NCI-H748 (cell line): ENCODE measurements around the gene SDK1.

Experiments
- DNase-seq: peaks from one replicate; lab custom pipeline; 2025; ENCODE audit not compliant: unreplicated experiment; lab: John Stamatoyannopoulos, UW

SDK1 gene

GRCh38 chr7:4181446-4181845, 880.4 kb downstream of the SDK1 start:
- no peak for DNase-seq

GRCh38 chr7:4182605-4183300, 881.7 kb downstream of the SDK1 start:
- no peak for DNase-seq

- no peak for DNase-seq
These were observed 883.6 kb downstream of the SDK1 start for GRCh38 chr7:4184653-4185052.

DNA sequence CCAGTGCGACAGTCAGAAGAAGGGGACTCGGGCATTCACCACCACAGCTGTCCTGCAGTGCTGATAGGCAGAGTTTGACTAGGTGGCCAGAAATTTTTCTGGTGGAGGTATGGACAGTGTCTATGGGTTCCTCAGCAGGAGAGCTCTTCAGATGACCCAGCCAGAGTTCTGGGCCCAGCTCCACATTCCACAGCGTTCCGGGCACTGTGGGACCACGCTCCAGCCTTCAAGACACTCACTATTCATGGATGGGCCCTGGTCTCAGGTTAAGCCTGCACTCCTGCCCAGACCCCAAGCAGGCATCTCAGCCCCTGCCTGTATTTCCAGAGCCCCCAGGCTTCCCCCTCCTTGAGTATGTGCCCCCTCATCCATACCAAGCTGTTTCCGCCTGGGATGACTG, 884.1 kb downstream of the SDK1 start:
- no peak for DNase-seq

- DNase-seq, result no peak
These were observed 884.9 kb downstream of the SDK1 start for GRCh38 chr7:4185721-4186512.

DNA sequence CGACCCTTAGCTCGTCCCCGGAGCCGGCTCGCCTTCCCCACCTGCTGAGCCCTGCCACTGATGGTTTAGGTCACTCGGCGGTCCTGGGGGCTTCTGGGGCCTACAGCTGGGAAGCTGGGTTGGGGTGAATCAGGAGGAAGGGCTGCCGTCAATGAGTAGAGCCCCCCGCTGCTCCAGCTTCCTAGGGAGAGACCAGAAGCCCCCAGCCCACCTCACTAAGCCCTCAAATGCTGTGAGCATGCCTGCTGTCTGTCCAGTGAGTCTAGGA, 885.4 kb downstream of the SDK1 start:
- DNase-seq, result no peak

DNA sequence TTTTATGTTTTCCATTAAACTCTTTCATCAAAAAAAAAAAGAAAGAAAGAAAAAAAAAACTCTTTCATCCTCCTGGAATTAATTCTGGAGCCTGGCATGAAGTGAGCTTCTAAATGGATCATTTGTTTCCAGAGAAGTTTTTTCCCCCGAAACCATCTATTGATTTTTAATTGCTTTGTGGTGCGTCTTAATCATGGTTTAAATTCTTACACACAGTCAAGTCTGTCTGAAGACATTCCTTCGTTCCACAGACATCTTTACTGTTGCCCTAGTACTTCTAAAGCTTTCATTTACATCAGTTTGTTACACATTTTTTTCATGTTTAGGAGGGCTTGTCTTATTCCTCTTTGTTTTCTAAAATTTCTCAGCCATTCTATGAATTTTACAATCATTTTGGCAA, 887.6 kb downstream of the SDK1 start:
- DNase-seq, result no peak

- DNase-seq, result peak; percentile 88
These were observed 888.1 kb downstream of the SDK1 start for GRCh38 chr7:4189131-4189570.

GRCh38 chr7:4190010-4190981, 889.2 kb downstream of the SDK1 start:
- peak; percentile 95 for DNase-seq

DNA sequence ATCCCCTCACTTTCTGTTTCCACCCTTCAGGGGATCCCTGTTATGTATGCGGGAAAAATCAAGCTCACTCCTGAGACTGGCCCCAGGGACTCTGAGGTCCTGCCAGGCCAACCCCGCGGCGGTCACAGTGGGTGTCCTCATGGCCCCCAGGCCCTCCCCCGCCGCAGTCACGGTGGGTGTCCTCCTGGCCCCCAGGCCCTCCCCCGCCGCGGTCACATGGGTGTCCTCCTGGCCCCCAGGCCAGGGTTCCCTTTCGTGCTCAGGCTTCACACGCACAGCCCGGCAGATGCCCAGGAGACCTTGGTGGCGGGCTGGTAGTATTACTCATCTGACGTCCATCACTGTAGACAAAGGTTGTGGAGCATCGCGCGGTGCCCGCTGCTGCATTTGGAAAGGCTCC, 890.0 kb downstream of the SDK1 start:
- no peak for DNase-seq

- no peak for DNase-seq
These were observed 890.5 kb downstream of the SDK1 start for GRCh38 chr7:4191525-4191924.

DNA sequence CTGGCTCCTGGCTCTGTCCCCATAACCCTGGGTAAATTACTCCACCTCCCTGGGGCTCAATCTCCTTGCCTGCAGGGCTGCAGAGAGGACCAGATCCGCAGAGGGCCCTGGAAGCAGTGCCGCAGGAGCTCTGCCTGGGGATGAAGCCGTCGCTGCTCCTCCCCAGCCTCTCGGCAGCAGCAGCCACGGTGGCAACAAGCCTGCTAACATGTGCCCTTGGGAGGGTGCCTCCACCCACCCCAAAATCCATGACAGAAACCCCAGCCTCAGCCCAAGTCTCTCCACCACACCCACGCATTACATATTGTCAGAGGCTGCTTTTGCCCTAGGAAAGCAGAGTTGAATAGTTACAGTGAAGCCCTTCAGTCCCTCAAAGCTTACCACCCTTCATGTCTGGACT, 894.6 kb downstream of the SDK1 start:
- DNase-seq, result no peak

DNA sequence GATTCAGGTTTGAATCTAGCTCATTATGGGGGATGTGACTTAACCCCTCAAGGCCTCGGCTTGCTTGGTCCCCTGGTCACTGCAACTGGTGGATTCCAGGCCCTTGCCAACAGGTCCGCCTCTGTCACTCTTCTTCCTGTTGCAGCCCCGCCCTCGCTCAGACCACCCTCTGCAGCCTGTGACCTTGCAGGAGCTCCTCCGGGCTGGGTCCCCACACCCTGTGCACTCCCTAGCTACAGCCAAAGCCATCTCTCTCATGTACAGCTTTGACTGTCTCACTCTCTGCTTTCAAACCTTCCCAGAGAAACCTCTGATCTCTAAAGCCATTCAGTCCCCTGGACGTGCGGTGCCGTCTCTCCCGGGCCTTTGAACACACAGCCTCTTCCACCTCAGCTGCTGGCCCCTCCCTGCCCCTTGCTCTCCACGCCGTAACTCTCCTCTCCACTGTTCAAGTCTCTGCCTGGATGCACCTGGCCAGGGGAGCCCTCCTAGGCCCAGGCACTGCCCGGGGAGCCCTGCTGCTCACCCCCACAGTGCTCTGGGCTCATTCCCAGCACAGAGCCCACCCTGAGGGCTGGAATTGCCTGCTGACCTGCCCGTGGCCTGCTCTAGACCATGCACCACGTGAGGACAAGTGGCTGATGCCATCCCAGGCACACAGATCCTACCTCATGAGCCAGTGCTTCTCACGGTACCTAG, 895.2 kb downstream of the SDK1 start:
- no peak for DNase-seq

DNA sequence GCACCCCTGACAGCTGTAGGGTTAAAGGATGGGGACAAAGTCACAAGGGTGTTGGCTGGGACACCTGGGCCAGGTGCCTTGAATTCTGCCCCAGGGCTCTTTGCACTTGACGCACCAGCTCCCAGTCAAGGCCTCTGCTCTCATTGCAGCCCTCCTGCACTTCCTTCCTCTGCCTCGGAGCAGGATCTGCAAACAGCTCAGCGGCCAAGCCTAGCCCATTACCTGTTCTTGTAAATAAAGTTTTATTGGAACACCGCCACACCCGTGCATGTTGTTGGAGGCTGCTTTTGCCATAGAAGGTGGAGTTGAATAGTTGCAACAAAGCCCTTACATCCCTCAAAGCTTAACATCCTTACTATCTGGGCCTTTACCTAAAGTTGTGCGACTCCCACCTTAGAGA, 897.2 kb downstream of the SDK1 start:
- DNase-seq, result no peak

DNA sequence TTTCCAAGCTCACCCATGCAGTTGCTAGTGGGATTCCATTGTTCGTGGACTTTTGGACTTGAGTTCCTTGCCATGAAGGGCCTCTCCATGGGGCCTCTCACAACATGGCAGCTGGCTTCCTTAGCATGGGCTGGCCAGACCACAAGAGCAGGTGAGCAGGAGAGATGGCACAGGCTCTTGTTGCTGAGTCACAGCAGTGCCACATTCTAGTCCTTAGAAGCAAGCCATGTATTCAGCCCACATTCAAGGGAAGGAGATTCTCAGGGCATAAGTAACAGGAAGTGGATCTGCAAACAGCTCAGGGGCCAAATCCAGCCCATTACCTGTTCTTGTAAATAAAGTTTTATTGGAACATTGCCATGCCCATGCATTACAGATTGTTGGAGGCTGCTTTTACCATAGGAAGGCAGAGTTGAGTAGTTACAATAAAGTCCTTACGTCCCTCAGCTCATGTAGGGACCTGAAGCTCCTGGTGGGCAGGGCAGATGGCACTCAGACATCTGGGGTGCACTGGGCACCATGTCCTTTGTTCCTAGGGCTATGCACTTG, 899.6 kb downstream of the SDK1 start:
- DNase-seq, result no peak

- no peak for DNase-seq
These were observed 900.5 kb downstream of the SDK1 start for GRCh38 chr7:4201566-4201965.

GRCh38 chr7:4202154-4202736, 901.2 kb downstream of the SDK1 start:
- no peak for DNase-seq

- no peak for DNase-seq
These were observed 901.9 kb downstream of the SDK1 start for GRCh38 chr7:4202954-4203353.

GRCh38 chr7:4203626-4204512, 902.8 kb downstream of the SDK1 start:
- peak; percentile 60 for DNase-seq
